Neuronal stem cell (in vitro differentiated cells): ENCODE data around the gene KIF1A.
"Not testable (repeated sequence)": the region's sequence is repeated elsewhere in the genome, so short reads cannot be mapped to it uniquely, and the experiment has no call there.

Experiments used
- DNase-seq: peaks from one replicate; pipeline ENCODE4 v3.0.0-alpha.2; 2013; ENCODE audit warnings: low spot score
- H2AFZ ChIP-seq: one replicate; pipeline ENCODE4 v1.6.1; 2013; ENCODE audit warnings: mild to moderate bottlenecking, low read length, inconsistent platforms
- H2AK5ac ChIP-seq: 2 replicates; pipeline ENCODE4 v1.6.1; 2013; ENCODE audit warnings: low read depth, mild to moderate bottlenecking, inconsistent platforms, low read length, moderate library complexity, mixed read lengths
- H2BK120ac ChIP-seq: 2 replicates; pipeline ENCODE4 v1.6.1; 2013; ENCODE audit warnings: low read depth, mild to moderate bottlenecking, inconsistent platforms, low read length, moderate library complexity, mixed read lengths
- H2BK12ac ChIP-seq: one replicate; pipeline ENCODE4 v1.6.1; 2013; ENCODE audit warnings: low read length, inconsistent platforms
- H2BK15ac ChIP-seq: 2 replicates; pipeline ENCODE4 v1.6.1; 2013; ENCODE audit warnings: mild to moderate bottlenecking, low read length, inconsistent platforms, mixed read lengths
- H2BK5ac ChIP-seq: one replicate; pipeline ENCODE4 v1.6.1; 2013; ENCODE audit warnings: inconsistent platforms, mild to moderate bottlenecking, low read length, moderate library complexity
- H3K14ac ChIP-seq: one replicate; pipeline ENCODE4 v1.6.1; 2013; ENCODE audit warnings: low read length, inconsistent platforms
- H3K18ac ChIP-seq: 2 replicates; pipeline ENCODE4 v1.6.1; 2013; ENCODE audit warnings: low read length, inconsistent platforms
- H3K23ac ChIP-seq: 2 replicates; pipeline ENCODE4 v1.6.1; 2013; ENCODE audit warnings: low read depth, mild to moderate bottlenecking, mixed read lengths, low read length, inconsistent platforms; ENCODE audit not compliant: poor library complexity
- H3K27ac ChIP-seq: replicated peaks from 3 replicates; pipeline ENCODE4 v1.5.1; 2013; ENCODE audit warnings: low read length, inconsistent platforms
- H3K27me3 ChIP-seq, 3 experiments: 2 replicates each; pipeline ENCODE4 v1.6.1; 2013; ENCODE audit warnings: low read length in 3 of 3, mild to moderate bottlenecking in 2 of 3, inconsistent platforms in 1 of 3, low read depth in 1 of 3, mixed read lengths in 1 of 3, moderate library complexity in 1 of 3; ENCODE audit not compliant: control insufficient read depth in 3 of 3, insufficient read depth in 3 of 3
- H3K36me3 ChIP-seq, 2 donors: replicated peaks in 1 of 2; 2 replicates each; pipeline ENCODE4 v1.6.1; 2013; ENCODE audit warnings: low read length in 2 of 2; ENCODE audit not compliant: control insufficient read depth in 2 of 2, insufficient read depth in 2 of 2
- H3K4ac ChIP-seq: 2 replicates; pipeline ENCODE4 v1.6.1; 2013; ENCODE audit warnings: inconsistent platforms, mild to moderate bottlenecking, low read length, moderate library complexity
- H3K4me1 ChIP-seq, 2 donors: 1 replicate in 1 of 2; 2 replicates in 1 of 2; pipeline ENCODE4 v1.6.1; 2013; ENCODE audit warnings: low read length in 2 of 2, low read depth in 1 of 2; ENCODE audit not compliant: control insufficient read depth in 2 of 2, insufficient read depth in 1 of 2
- H3K4me2 ChIP-seq: one replicate; pipeline ENCODE4 v1.6.1; 2013; ENCODE audit warnings: mild to moderate bottlenecking, low read length, inconsistent platforms; ENCODE audit not compliant: insufficient read depth, poor library complexity, severe bottlenecking
- H3K4me3 ChIP-seq, 2 donors: 2 replicates each; pipeline ENCODE4 v1.5.1; 2013; ENCODE audit warnings: low read length in 2 of 2, mild to moderate bottlenecking in 2 of 2, inconsistent platforms in 1 of 2, moderate library complexity in 1 of 2
- H3K79me1 ChIP-seq: one replicate; pipeline ENCODE4 v1.6.1; 2013; ENCODE audit warnings: low read depth, mild to moderate bottlenecking, inconsistent platforms, low read length, moderate library complexity
- H3K9ac ChIP-seq: one replicate; pipeline ENCODE4 v1.6.1; 2013; ENCODE audit warnings: mild to moderate bottlenecking, low read depth, low read length, inconsistent platforms; ENCODE audit not compliant: poor library complexity
- H3K9me3 ChIP-seq, 2 donors: replicated peaks in 1 of 2; 2 replicates each; pipeline versions ENCODE3 to v1.6.1; 2013; ENCODE audit warnings: low read length in 2 of 2, mild to moderate bottlenecking in 2 of 2, inconsistent platforms in 1 of 2, low read depth in 1 of 2, mixed read lengths in 1 of 2, moderate library complexity in 1 of 2; ENCODE audit not compliant: control insufficient read depth in 2 of 2, insufficient read depth in 1 of 2
- H4K8ac ChIP-seq: one replicate; pipeline ENCODE4 v1.6.1; 2013; ENCODE audit warnings: low read depth, mild to moderate bottlenecking, inconsistent platforms, low read length, moderate library complexity
- H4K91ac ChIP-seq: one replicate; pipeline ENCODE4 v1.6.1; 2013; ENCODE audit warnings: low read length, low read depth, mild to moderate bottlenecking, inconsistent platforms; ENCODE audit not compliant: poor library complexity
- WGBS, 2 donors: extraction: QIAGEN DNeasy Blood & Tissue Kit; methylation state at CpG; one replicate each; pipeline ENCODE4 v1.1.7; 2013; ENCODE audit warnings: missing lambda C conversion rate in 2 of 2, mixed read lengths in 1 of 2; ENCODE audit not compliant: insufficient read length in 2 of 2, insufficient replicate concordance in 1 of 2; ENCODE audit errors: extremely low coverage in 2 of 2; 5-methylcytosine and 5-hydroxymethylcytosine counted together

The KIF1A gene

GRCh38 chr2:240848900-240849680 is 29.1 kb upstream of the KIF1A start:
- H3K23ac ChIP-seq = no peak overlapping the region
- no peak overlapping the region for H4K91ac ChIP-seq
- H3K4me2 ChIP-seq = no peak overlapping the region
- no peaks in the 10 kb centered on the region for H3K79me1 ChIP-seq
- no peak for DNase-seq
- H3K36me3 ChIP-seq = no peaks in the 10 kb centered on the region
- H2BK5ac ChIP-seq = no peak overlapping the region
- no peak overlapping the region for H2AFZ ChIP-seq
- H2BK120ac ChIP-seq = no peak overlapping the region
- no peak overlapping the region for H3K14ac ChIP-seq
- no peak overlapping the region for H4K8ac ChIP-seq
- no peak overlapping the region for H3K4ac ChIP-seq
- H2BK15ac ChIP-seq = no peak overlapping the region
- H3K9ac ChIP-seq = no peak overlapping the region
- H3K4me3 ChIP-seq = no peak overlapping the region
- H3K27me3 ChIP-seq = peaks cover 0 to 4% (median 0%) of the 10 kb centered on the region in 3 experiments
- H2BK12ac ChIP-seq = no peak overlapping the region
- WGBS, 2 donors = no CpG with 5 or more reads among the region's 12 CpGs
- H3K18ac ChIP-seq = no peak overlapping the region
- H3K27ac ChIP-seq = no peak overlapping the region
- no peaks in the 10 kb centered on the region for H3K9me3 ChIP-seq
- H2AK5ac ChIP-seq = no peak overlapping the region
- peaks cover 0 to 7% of the 10 kb centered on the region in 2 donors for H3K4me1 ChIP-seq

DNA sequence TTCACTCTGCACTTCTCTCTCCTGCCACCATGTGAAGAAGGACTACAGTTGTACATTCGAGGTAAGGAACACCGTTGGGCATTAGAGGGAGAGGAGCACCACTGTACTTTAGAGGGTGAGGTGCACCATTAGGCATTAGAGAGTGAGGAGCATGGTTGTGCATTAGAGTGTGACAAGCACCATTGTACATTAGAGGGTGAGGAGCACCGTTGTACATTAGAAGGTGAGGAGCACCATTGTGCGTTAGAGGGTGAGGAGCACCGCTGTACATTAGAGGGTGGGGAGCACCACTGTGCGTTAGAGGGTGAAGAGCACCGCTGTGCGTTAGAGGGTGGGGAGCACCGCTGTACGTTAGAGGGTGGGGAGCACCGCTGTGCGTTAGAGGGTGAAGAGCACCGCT is 27.8 kb upstream of the KIF1A start:
- Histone ChIP-seq H3K27ac (no peak overlapping the region), H3K23ac (no peak overlapping the region), H2AK5ac (peak overlapping the region; percentile 61), H3K4me3 (no peak overlapping the region), H3K36me3 (no peaks in the 10 kb centered on the region), H3K27me3 (peaks cover 0 to 11% (median 0%) of the 10 kb centered on the region in 3 experiments), H2BK15ac (no peak overlapping the region), H3K79me1 (no peaks in the 10 kb centered on the region), H2BK5ac (no peak overlapping the region), H4K8ac (no peak overlapping the region), H3K14ac (peak overlapping the region; percentile 56), H3K9ac (no peak overlapping the region), H3K4ac (no peak overlapping the region), H2BK12ac (no peak overlapping the region), H4K91ac (no peak overlapping the region), H3K4me1 (peaks cover 0 to 7% of the 10 kb centered on the region in 2 donors), H2BK120ac (no peak overlapping the region), H3K9me3 (no peaks in the 10 kb centered on the region), H3K4me2 (no peak overlapping the region), H3K18ac (no peak overlapping the region), H2AFZ (no peak overlapping the region)
- WGBS, 2 donors = no CpG with 5 or more reads among the region's 13 CpGs
- no peak for DNase-seq

GRCh38 chr2:240846873-240847595 is 27.0 kb upstream of the KIF1A start:
- no peaks in the 10 kb centered on the region for H3K79me1 ChIP-seq
- H2AK5ac ChIP-seq = no peak overlapping the region
- H3K18ac ChIP-seq = peak overlapping the region; percentile 6
- H2BK15ac ChIP-seq = no peak overlapping the region
- no peak overlapping the region for H4K91ac ChIP-seq
- H3K36me3 ChIP-seq = no peaks in the 10 kb centered on the region
- peaks cover 0 to 6% of the 10 kb centered on the region in 2 donors for H3K4me1 ChIP-seq
- H2BK5ac ChIP-seq = no peak overlapping the region
- H2BK120ac ChIP-seq = no peak overlapping the region
- H3K23ac ChIP-seq = no peak overlapping the region
- no peak overlapping the region for H4K8ac ChIP-seq
- H3K4me2 ChIP-seq = no peak overlapping the region
- H3K14ac ChIP-seq = no peak overlapping the region
- H3K27me3 ChIP-seq = peaks cover 0 to 11% (median 0%) of the 10 kb centered on the region in 3 experiments
- no CpG with 5 or more reads among the region's 5 CpGs for WGBS, 2 donors
- no peak overlapping the region for H3K27ac ChIP-seq
- peak overlapping the region; percentile 53 for H2AFZ ChIP-seq
- no peak overlapping the region for H3K9ac ChIP-seq
- H2BK12ac ChIP-seq = no peak overlapping the region
- H3K4ac ChIP-seq = no peak overlapping the region
- H3K9me3 ChIP-seq = no peaks in the 10 kb centered on the region
- no peak overlapping the region for H3K4me3 ChIP-seq
- no peak for DNase-seq

GRCh38 chr2:240846309-240846708 is 26.3 kb upstream of the KIF1A start:
- H4K91ac ChIP-seq, H3K14ac ChIP-seq, H2BK5ac ChIP-seq, H3K23ac ChIP-seq, H2AFZ ChIP-seq, H3K9me3 ChIP-seq, DNase-seq, H3K4me1 ChIP-seq, H3K9ac ChIP-seq, H3K4ac ChIP-seq, H4K8ac ChIP-seq, H2BK12ac ChIP-seq, H3K36me3 ChIP-seq, H2BK120ac ChIP-seq, H3K27ac ChIP-seq, H2BK15ac ChIP-seq, H3K79me1 ChIP-seq, H2AK5ac ChIP-seq, H3K4me2 ChIP-seq, H3K4me3 ChIP-seq, H3K18ac ChIP-seq: not testable (repeated sequence)
- H3K27me3 ChIP-seq = peaks cover 0 to 11% (median 0%) of the 10 kb centered on the region in 3 experiments
- no CpG with 5 or more reads among the region's 2 CpGs for WGBS, 2 donors
